Adipose tissue (tissue), 3 donors: Measurements from ENCODE around the gene KCNQ1. TPM values are rescaled to one million over a fixed set of nuclear protein-coding genes. Genes with fewer than 3 reads are reported as not detected.

Source experiments
- H3K27ac ChIP-seq: one replicate; pipeline ENCODE4 v1.5.1; 2013; ENCODE audit warnings: low read depth, low read length
- WGBS, 3 donors: extraction: QIAGEN DNeasy Blood & Tissue Kit; methylation state at CpG; one replicate each; pipeline ENCODE4 v1.1.7; 2013; 5-methylcytosine and 5-hydroxymethylcytosine counted together
- polyA plus RNA-seq, 3 donors: library from polyadenylated mRNA; stranded (reverse); fragments of 200-250 nt; gene quantifications; one replicate each; pipeline ENCODE4 v1.2.3, GENCODE V29; 2013
- donor health status: healthy with polysubstance abuse.
- donor health status: Bipolar disorder and iron deficiency.
- donor health status: healthy.

KCNQ1 gene
- polyA plus RNA-seq, 3 donors = 4.8 to 28.1 (median 9.6) TPM

- no peak overlapping the region for H3K27ac ChIP-seq
- WGBS, 3 donors = 77 to 89% (median 83%) methylated on average over 22 to 26 of the region's 26 CpGs
These were observed 4.9 kb downstream of the KCNQ1 start for GRCh38 chr11:2449548-2450320.

- H3K27ac ChIP-seq = no peak overlapping the region
- WGBS, 3 donors = 78 to 88% (median 86%) methylated on average over 19 of the region's 19 CpGs
These were observed 5.7 kb downstream of the KCNQ1 start for GRCh38 chr11:2450321-2451041.

GRCh38 chr11:2451336-2451735 lies 6.5 kb downstream of the KCNQ1 start:
- WGBS, 3 donors = 91 to 94% (median 92%) methylated on average over 15 of the region's 15 CpGs
- no peak overlapping the region for H3K27ac ChIP-seq

GRCh38 chr11:2451916-2452315 lies 7.1 kb downstream of the KCNQ1 start:
- no peak overlapping the region for H3K27ac ChIP-seq
- WGBS, 3 donors = 69 to 80% (median 72%) methylated on average over 6 of the region's 6 CpGs

- WGBS, 3 donors = 57 to 70% (median 64%) methylated on average over 20 of the region's 20 CpGs
- H3K27ac ChIP-seq = no peak overlapping the region
These were observed 7.7 kb downstream of the KCNQ1 start for GRCh38 chr11:2452321-2453012.

GRCh38 chr11:2453436-2453835 lies 8.6 kb downstream of the KCNQ1 start:
- H3K27ac ChIP-seq = no peak overlapping the region
- 94 to 99% (median 94%) methylated on average over 5 of the region's 5 CpGs for WGBS, 3 donors

GRCh38 chr11:2458321-2458720 lies 13.5 kb downstream of the KCNQ1 start:
- no peak overlapping the region for H3K27ac ChIP-seq
- WGBS, 3 donors = 84 to 92% (median 90%) methylated on average over 13 of the region's 13 CpGs

GRCh38 chr11:2459016-2459725 lies 14.4 kb downstream of the KCNQ1 start:
- H3K27ac ChIP-seq = no peak overlapping the region
- 70 to 78% (median 75%) methylated on average over 20 of the region's 20 CpGs for WGBS, 3 donors

GRCh38 chr11:2459796-2460531 lies 15.2 kb downstream of the KCNQ1 start:
- H3K27ac ChIP-seq = no peak overlapping the region
- 63 to 89% (median 87%) methylated on average over 13 of the region's 13 CpGs for WGBS, 3 donors

- WGBS, 3 donors = 66 to 90% (median 90%) methylated on average over 15 of the region's 15 CpGs
- no peak overlapping the region for H3K27ac ChIP-seq
These were observed 15.9 kb downstream of the KCNQ1 start for GRCh38 chr11:2460540-2461252.

- no peak overlapping the region for H3K27ac ChIP-seq
- 62 to 89% (median 78%) methylated on average over 17 of the region's 17 CpGs for WGBS, 3 donors
These were observed 16.6 kb downstream of the KCNQ1 start for GRCh38 chr11:2461253-2461955.

- no peak overlapping the region for H3K27ac ChIP-seq
- WGBS, 3 donors = 64 to 92% (median 90%) methylated on average over 9 to 14 of the region's 14 CpGs
These were observed 17.2 kb downstream of the KCNQ1 start for GRCh38 chr11:2461956-2462542.

- H3K27ac ChIP-seq = no peak overlapping the region
- WGBS, 3 donors = 56 to 97% (median 92%) methylated on average over 8 of the region's 8 CpGs
These were observed 17.8 kb downstream of the KCNQ1 start for GRCh38 chr11:2462543-2462985.

GRCh38 chr11:2462986-2463765 lies 18.4 kb downstream of the KCNQ1 start:
- H3K27ac ChIP-seq = no peak overlapping the region
- WGBS, 3 donors = 28 to 83% (median 80%) methylated on average over 24 of the region's 24 CpGs

- no peak overlapping the region for H3K27ac ChIP-seq
- 36 to 90% (median 83%) methylated on average over 26 of the region's 26 CpGs for WGBS, 3 donors
These were observed 19.0 kb downstream of the KCNQ1 start for GRCh38 chr11:2463766-2464277.
